GM20000 (cell line): Measurements from ENCODE around the gene PLA2G4E.

Experiments
- DNase-seq: peaks from one replicate; pipeline ENCODE4 v3.0.0; 2012; ENCODE audit warnings: low spot score
- CTCF ChIP-seq: IDR thresholded peaks from 2 replicates; pipeline ENCODE4 v1.5.1; 2012; ENCODE audit warnings: mild to moderate bottlenecking, control low read depth; ENCODE audit errors: extremely low read depth, missing control alignments

PLA2G4E gene

DNA sequence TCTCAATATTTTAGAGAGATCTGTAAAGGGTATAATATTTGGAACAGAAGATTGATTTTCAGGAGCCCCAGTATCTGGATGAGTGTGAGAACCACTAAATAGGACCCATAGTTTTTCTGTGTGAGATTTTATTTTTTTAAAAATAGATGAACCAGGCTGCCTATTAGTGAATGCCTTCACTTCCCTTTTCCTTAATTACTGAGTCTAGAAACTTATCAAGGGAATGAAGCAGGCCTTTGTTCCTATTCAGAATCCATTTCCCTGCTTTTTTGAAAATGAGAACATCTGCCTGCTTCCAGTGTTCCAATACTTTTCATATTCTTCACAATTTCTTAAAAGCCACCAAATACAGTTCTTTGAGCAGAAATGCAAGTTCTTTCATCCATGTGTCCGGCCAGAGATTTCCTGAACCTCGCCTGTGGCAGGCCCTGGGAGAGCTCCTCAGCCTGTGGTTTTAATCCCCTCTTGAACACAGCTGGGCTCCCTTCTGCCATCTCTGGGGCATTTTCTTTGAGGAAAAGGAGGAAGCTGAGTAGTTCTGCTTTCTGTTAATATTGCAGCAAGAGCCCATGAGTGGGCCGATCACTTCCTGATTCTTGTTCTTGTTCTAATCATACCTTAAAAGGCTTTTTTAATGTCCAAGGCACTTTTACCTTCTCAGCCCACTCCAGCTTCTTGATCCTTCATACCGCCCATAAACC is 53.2 kb downstream of the PLA2G4E start:
- peak; percentile 75 for DNase-seq
- TF ChIP-seq CTCF = no peak

GRCh38 chr15:41966920-41967465 is 53.8 kb downstream of the PLA2G4E start:
- TF ChIP-seq CTCF = no peak
- peak; percentile 48 for DNase-seq

DNA sequence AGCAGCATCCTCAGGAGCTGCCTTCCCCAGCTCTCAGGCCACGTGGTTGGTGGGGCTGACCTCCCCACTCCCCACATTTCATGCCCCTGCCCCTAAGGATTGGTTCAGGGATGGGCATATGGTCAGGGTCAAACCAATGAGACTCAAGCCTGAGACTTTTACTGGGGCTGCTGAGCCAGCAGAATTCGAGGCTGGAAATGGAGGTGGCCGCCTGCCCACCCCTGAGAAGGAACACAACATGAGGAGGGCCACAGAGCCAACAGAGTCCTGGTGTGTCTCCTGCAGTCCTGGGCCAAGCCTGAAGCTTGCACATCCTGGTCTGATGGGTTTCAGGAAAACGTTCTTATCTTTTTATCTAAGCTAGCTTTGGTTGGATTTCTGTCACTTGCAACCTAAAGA is 54.4 kb downstream of the PLA2G4E start:
- TF ChIP-seq CTCF = no peak
- DNase-seq = no peak

DNA sequence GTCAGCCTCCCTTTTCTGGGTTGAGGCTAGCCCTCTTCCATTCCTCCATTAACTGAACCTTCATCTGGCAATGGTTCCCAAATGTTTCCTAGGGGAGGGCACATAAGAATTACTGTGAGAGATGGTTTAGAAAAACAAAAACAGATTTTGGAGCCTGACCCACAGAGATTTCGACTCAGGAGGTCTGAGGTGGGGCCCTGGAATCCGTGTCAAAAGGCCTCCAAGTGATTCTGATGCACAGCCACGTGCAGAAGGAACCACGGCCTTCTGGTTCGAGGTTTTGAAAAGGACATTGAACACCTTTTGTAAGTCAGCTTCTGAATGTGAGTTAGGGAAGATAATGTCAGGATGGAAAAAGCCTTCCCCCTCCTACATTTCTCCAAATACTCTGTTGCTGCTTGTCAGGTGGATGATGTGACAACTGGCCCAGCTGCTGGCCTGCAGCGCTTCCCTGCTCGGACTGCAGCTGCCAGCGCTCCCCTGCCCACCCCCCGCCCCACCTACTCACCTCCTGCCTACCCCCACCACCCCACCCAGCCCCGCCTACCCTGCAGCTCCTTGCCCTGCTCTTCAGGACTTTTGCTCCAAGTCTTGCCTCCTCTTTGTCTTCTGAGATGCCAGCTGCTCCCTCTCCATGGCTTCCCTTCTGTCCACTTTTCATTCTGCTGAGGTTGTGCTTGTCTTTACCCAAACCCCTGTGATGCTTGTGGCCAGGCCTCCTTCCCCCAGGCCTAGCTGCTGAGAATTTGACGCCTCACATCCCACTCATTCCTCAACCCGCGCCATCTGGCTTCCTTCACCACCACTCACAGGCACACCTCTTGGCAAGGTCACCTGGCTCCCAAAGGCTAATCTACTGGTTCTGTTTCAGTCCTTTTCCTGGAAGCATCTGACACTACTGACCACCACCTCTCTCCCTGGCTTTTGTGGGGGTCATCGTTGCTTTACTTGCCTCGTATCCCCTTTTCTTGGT is 55.1 kb downstream of the PLA2G4E start:
- no peak for TF ChIP-seq CTCF
- no peak for DNase-seq

DNA sequence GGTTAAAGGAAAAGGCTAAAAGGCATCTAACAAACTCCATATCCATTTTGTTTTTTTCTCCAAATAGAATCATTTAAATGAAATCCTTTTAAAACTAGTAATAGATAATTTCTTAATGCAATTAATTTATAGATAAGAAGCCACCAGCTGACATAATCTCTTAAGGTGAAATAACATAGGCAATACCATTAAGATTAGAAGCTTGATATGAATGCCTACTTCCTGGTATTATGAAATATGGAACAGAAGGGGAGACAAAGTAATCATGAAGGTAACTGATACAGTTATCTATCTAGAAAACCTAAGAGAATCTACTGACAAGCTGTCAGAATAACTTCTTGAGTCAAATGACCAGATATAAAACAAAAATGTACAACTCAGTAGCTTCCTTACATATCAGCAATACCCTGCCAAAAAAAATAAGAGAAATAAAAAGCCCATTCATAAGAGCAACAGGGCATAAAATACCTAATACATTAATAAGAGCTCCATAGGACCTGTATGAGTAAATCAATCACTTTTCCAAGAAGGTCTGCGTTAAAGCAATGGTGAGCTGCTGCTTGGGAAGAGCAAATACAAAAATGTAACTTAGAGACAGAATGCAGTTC is 59.1 kb downstream of the PLA2G4E start:
- DNase-seq = no peak
- TF ChIP-seq CTCF = no peak

- DNase-seq = no peak
- TF ChIP-seq CTCF = no peak
Measured at GRCh38 chr15:41961001-41961518, 59.8 kb downstream of the PLA2G4E start.

- no peak for TF ChIP-seq CTCF
Measured at GRCh38 chr15:41958002-41958420, 62.8 kb downstream of the PLA2G4E start.

More at GRCh38 chr15:41958002-41958420, 62.8 kb downstream of the PLA2G4E start:
- no peak for DNase-seq
